GM21786 (cell line): ENCODE results near the gene TMEM139.

ENCODE experiments used
- ATAC-seq: cut with Tn5 transposase; IDR thresholded peaks from one replicate; pipeline ENCODE4 v1.9.1; 2021; ENCODE audit not compliant: unreplicated experiment

TMEM139 gene

DNA sequence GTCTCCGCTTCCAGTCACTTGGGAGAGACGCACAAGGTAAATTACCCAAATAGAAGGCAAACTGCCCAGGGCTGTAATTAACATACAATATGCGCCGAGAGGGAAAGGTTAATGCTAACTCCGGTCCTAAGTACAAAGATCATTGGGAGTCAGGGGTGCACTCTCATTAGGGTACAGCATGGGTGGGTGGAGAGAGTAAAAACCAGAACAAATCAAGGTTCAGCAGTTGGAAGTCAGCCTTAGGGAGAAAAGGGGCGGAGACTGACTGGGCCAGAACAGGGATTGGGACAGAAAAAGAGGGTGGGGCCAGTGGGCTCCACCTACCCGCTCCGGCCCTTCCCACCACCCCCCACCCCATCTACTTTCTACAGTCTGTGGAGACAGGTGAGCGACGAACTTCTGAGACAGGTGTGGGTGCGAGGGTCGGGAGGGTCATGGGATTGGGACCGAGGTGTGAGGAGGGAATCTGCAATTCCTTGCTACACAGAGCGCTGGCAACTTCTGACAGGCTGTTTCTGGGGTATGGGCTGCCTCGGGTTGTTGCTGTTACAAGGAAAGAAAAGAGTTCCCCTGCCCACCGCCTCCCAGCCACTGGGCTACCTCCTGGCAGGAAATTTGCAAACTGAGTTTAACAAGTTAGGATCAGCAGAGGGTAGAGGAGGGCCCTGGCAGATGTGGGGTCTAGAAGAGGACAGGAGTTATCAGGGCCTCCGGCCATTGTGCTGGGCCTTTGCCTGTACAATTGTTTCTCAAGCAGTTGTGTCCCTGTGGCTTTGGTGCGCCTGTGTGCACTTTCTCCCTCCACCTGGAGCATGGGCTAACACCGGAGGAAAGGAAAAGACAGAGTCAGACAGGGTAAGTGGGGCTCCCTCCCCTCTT, at the start of gene TMEM139:
TMEM139 (plus strand) TSS at position 368 of the 879 bp plus-strand sequence. CDS start 1,000 bp downstream, outside the sequence.
- no peak for ATAC-seq

DNA sequence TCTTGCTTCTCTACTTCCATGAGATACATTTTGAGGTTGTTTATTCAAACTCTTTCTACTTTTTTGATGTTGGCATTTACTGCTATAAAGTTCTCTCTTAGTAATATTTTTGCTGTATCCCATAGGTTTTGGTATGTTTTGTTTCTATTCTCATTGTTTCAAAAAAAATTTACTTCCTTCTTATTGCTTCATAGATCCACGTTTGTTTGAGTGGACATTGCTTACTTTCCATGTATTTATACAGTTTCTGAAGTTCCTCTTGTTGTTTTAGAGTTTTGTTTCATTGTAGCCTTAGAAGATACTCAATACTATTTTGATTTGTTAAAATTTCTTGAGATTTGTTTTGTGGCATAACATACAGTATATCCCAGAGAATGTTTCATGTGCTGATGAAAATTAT, 49.2 kb upstream of the TMEM139 start:
- ATAC-seq = no peak

DNA sequence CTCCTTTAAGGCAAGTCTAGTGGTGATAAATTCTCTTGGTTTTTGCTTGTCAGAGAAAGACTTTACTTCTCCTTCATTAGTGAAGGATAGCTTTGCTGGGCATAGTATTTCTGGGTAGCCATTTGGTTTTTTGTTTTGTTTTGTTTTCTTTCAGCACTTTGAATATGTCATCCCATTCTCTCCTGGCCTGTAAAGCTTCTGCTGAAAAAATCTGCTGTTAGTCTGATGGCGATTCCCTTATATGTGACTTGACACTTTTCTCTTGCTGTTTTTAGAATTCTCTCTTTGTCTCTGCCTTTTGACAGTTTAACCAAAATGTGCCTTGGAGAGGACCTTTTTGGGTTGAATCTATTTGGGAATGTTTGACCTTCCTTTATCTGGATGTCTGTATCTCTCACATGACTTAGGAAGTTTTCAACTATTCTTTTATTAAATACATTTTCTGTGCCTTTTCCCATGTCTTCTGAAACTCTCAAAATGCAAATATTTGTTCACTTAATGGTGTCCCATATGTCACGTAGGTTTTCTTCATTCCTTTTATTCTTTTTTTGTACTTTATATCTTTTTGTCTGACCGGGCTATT, 48.3 kb upstream of the TMEM139 start:
- no peak for ATAC-seq

DNA sequence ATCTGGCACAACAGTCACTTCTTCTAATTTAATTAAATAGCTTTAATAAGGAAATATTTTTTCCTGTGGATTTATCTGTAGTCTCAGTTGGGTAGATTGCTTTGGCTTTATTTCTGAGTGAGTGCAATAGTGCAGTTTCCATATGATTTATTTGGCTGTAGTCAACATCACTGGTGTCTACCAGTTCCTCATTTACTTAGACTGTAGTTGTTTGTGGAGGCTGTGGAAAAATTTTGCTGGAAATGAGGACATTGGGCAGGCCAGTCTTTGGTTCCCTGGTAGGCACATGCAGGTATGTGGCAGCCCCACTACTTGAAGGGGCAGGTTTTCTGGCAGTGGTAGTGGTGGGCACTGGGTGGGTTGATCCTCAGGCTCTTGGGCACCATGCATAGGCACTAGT, 47.4 kb upstream of the TMEM139 start:
- ATAC-seq = no peak

DNA sequence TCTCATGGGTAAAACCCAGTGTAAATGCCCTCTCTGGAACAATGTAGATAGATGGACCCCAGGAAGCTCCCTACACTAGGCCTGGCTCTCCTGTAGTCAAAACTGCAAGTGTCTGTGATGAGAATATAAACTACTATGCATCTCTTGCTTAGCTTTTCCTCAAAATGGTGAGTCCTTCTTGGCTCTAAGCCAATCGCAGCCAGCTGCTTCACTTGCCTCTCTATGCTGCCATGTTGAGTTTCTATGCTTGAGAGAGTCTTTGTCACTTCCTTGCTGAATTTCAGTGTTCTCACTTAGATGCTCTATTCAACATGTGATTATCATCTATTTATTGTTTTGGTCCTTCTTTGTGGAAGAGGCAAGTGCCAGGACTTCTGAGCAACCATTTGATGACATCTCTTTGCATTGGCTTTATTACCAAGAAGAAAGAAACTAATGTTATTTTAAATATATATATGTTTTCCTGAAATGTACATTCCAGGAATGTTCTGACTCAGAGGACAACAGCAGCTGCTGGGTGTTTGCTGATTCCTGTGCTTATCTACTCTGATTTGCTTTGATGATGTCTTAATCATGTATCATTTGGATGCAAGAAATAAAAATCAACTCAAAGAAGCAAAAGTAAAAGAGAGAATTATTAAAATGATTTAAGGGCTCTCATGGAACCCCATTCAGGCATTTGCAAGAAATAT, 46.3 kb upstream of the TMEM139 start:
- ATAC-seq = no peak

DNA sequence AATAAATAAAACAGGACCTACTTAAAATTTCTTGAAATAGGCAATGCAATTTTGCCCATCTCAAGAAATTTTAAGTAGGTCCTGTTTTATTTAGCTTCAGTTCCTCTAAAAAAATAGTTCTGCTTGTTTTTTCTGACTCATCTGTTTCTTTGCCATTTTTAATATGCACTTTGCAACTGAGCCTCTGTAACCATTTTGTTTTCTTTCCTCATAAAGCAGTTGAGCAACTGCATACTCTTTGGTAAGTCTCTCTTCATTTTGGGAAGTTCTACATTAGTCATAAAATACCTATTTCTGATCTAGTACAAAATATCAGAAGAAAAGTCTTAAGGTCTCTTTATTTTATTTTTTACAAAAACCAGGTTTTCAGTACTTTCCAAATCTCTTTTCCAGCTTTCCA, 44.9 kb upstream of the TMEM139 start:
- no peak for ATAC-seq

DNA sequence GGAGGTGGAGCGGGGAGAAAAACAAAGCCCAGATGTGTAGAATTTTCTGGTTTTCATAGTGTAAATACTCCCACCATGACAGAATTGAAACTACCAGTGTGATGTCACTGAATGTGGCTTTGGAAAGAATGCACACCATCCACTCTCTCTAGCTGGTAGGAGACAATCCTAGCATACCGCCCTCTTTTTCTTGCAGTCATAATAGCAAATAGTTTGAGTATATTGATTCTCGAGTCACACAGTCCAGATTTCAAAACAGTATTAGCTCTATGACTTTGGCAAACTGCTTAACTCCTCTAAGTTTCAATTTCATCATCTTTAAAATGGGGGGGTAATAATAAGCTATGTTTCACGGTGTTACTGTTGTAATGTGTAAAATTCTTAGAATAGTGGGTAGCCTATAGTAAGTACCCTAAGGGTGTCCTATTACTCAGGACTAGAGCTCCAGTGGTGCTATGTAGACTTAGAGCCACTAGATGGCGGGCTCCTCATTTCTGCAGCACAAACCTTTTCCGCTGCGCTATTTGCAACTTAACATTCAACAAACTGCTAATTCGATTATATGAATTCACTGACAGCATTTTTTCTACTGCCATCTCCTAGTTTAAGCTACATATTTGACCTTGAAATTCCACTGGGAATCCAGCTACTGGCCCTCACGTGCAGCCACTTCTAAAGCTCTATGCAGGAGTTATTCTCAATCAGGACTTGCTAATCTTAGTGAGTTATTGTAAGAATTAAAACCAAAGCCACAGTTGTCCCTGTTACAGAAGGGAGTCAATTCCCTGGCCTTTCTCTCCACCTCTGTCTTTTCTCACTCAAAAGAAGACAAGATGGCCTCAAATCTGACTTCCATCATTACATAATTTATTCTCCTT, 44.2 kb upstream of the TMEM139 start:
- peak; percentile 92 for ATAC-seq

DNA sequence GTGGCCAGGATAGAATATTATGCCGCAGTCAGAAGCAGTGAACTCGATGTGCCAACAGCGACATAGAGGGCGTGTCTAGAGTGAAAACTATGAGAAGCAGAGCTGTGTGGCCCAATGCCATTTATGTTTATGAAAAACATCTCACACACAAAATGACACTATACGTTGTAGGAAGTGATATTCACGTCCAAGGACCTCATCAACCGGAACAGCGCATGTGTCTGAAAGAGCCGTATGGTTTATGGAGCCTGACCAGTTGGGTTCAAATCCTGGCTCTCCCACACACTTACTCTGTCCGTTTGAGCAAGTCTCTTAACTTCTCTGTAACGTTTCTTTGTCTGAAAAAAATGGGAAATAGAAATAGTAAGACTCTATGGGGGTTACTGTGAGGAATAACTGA, 42.5 kb upstream of the TMEM139 start:
- no peak for ATAC-seq

DNA sequence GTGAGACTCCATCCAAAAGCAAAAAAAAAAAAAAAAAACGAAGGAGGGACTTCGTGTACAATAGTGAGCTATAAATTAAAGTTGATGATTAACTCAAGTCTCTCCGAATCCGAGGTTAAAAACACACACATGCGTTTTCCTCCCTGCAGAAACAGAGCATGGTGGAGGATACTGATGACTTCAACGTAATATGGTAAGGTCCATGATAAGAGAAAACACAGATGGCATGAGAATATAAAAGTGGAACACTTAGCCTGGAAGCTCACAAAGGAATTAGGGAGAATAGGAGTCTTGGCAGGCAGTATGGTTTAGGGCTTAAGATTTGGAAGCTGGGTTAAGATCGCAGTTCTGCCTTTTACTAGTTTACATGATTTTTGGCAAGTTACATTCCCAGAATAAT, 41.6 kb upstream of the TMEM139 start:
- ATAC-seq = no peak

DNA sequence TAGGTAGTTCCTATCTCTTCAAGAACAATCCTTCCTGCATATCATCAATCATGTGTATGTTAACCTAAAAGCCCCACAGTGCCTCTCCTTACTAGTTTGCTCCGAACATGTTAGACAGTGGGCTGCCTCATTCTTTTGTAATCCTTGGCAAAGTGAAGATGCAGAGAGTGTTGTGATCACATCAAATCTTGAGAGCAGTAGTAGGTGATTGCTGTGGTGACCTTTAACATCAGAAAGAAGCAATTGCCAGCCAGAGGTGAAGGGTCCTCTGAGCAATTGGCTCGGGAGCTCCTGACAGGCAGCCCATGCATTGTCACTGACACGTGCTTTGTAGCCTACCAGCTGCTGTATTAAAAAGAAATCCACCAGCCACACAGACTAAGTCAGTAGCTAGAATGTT, 41.1 kb upstream of the TMEM139 start:
- ATAC-seq = no peak

DNA sequence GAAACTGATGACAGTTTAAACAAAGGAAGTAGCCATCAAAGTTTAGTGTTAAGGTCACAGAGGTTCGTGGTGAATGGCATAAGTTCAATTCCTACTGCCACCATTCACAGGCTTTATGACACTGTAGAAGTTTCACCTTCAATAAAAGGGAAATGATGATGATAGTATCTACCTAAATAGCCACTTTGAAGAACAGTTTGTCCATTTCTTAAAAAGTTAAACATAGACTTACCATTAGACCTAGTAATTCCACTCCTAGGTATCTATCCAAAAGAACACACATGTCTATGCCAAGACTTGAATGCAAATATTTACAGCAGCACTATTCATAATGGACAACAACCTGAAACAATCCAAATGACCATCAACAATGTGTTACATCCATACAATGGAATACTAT, 40.4 kb upstream of the TMEM139 start:
- no peak for ATAC-seq

DNA sequence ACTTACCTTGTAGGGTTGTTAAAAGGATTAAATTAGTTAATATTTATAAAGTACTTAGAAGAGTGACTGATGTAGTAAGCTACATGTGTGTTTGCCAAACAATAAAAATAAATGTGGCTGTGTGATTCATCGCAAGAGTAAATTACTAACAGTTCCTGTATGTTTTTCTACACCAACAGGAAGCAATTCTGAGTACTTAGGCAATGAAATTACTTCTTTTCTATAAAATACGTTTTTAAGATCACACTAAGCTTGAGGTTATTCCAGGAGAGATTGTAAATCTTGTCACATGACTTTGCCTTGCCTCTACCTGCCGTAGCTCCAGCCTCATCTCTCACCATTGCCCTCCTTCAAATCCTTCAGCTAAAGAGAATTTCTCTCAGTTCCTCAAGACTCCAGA, 39.6 kb upstream of the TMEM139 start:
- no peak for ATAC-seq

DNA sequence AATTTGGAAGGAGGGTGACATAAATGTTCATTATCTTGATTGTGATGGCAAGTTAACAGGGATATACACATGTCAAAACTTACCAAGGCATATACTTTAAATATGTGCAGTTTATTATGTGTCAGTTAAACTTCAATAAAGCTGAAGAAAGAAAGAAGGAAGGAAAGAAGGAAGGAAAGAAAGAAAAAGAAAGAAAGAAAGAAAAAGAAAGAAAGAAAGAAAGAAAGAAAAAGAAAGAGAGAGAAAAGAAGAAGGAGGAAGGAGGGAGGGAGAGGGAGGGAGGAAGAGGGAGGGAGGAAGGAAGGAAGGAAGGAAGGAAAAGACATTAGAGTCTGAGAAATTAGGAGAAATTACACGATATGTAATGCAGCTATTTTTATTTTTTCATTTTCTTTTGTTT, 37.4 kb upstream of the TMEM139 start:
- ATAC-seq = no peak

DNA sequence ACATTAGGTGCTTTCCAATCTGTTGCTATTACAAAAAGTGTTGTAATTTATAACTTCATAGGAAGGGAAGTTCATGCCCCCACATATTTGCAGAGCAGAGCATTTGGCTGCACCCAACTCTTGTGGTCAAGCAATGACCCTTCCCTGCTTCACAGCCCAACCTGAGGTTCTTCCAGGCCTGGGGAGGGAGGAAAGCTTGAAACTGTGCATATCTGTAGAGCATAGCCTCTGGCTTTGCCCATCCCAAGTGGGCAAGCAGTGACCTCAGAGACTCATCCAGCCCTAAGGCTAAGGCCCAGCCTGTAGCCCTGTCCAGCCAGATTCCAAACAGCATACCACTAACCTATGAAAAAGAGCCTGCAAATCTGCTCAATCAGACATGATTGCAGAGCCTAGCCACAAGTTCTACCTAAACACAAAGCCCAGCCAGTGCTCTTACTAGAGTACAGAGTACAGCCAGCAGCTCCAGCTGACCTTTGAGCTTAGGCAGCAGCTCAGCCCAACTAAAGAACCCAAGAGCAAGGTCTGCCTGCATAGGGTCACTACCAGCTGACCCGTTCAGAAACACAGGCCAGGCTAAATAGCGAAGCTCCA, 35.9 kb upstream of the TMEM139 start:
- no peak for ATAC-seq

DNA sequence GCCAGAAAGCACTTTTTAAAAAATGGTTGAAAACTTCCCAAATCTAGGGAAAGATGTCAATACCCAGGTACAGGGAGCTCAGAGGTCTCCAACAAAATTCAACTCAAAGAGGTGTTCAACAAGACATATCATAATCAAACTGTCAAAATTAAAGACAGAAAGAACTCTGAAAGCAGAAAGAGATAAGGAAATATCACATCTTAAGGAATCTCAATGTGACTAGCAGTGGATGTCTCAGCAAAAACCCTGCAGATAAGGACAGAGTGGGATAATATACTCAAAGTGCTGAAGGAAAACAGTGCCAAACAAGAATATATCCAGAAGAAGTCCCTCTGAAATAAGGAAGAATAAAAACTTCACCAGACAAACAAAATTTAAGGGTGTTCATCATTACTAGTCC, 34.6 kb upstream of the TMEM139 start:
- ATAC-seq = no peak

DNA sequence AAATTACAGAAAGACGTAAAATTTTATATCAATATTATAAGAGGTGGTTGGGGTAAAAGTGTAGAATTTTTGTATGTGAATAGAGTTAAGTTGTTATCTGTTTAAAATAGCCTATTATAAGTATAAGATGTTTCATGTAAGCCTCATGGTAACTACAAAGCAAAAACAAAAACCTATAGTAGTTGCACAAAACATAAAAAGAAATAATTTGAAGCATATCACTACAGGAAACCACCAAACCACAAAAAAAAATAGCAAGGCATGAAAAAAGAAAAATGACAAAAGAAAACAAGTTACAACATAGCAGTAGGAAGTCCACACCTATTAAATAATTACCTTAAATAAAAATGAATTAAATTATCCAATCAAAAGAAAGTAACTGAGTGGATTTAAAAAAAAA, 33.9 kb upstream of the TMEM139 start:
- no peak for ATAC-seq

DNA sequence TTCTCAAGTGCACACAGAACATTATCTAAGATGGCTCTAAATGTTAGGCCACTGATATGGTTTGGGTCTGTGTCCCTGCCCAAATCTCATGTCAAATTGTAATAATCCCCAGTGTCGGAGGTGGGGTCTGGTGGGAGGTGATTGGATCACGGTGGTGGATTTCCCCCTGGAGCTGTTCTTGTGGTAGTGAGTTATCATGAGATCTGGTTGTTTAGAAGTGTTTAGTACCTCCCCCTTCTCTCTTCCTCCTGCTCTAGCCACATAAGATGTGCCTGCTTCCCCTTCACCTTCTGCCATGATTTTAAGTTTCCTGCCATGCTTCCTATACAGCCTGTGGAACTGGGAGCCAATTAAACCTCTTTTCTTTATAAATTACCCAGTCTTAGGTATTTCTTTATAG, 32.8 kb upstream of the TMEM139 start:
- no peak for ATAC-seq

DNA sequence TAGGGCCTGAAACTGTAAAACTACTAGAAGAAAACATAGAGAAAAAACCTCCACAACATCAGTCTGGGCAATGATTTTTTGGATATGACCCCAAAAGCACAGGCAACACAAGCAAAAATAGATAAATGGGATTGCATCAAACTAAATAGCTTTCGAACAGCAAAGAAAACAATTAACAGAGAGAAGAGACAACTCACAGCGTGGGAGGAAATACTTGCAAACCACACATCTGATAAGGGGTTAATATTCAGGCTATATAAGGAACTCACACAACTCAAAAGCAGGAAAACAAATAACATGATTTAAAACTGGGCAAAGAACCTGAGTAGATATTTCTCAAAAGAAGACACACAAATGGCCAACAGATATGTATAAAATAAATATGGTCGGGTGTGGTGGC, 29.2 kb upstream of the TMEM139 start:
- ATAC-seq = no peak

DNA sequence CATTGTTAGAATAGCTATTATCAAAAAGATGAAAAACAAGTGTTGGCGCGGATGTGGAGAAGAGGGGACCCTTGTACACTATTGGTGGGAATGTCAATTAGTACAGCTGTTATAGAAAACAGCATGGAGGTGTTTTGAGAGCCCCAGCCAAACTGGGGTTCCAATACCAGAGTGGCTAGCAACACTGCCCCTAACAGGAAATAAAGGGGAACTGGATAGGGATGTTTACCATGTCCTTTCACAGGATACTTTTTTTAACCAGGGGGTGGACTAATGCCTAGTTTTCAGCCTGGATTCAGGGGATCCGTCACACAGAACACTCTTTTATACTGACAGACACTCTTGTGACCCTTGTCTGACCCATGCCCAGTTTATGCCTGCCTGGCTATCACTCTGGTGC, 28.4 kb upstream of the TMEM139 start:
- ATAC-seq = no peak

DNA sequence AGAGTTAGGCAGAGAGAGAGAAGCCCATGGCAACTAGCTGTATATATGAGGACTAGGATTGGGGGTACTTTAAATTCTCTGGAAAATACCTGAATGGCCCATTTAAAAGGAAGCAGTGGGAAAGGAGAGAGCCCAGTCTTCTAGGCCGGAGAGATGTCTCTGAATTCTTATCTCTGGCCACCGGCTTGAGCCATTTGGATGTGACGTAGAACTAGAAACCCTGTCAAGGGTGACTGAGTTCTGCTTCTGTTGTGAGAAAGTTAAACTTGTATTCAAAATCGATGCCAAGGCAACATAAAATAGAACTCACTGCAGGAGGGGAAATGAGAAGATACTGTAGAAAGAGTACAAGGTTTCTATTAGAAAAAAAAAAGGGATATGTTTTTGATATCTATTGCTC, 27.8 kb upstream of the TMEM139 start:
- peak; percentile 75 for ATAC-seq

DNA sequence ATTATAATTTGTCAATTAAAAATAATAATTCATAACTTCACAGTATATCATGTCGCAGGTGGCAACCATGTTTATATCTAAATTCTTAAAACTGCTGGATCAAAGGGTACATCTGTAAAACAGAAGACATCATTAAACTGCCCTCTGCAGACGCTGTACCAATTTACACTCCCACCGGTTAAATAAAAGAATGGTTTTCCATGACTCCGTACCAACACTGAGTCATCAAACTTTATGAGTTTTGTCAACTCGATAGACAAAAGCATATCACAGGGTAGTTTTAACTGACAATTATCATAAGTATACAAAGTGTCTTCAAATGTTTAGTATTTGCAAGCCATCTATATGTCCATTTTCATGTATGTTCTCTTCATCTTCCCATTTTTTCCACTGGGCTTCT, 27.3 kb upstream of the TMEM139 start:
- no peak for ATAC-seq
